ENCODE measurements around the gene GAD1.

GAD1 gene

GRCh38 chr2:170895023-170895757, 78.5 kb downstream of the GAD1 start:
- DNase-seq (ENCODE audit: low read depth in 2 of 2) = no peak

DNA sequence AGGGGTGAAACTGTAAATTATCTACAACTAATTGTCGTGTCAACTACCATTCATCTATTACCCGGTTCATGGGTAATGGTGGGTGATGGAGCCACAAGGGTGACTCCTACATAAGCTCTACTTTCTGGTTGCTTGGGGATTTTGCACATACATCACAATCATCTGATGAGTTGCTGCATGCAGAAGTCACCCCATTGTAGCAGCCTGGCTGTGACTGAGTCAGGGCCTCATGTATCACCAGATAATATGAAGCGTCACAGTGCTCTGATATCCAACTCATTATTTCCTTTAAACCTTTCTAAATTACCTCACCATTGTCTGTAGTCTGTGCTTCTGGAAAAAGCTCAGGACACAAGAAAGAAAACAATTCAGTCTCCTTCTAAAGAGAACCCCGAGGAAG, 79.9 kb downstream of the GAD1 start:
- no peak for DNase-seq (ENCODE audit: low read depth in 2 of 2)

GRCh38 chr2:170897108-170897507, 80.4 kb downstream of the GAD1 start:
- no peak for DNase-seq (ENCODE audit: low read depth in 2 of 2)

- no peak for DNase-seq (ENCODE audit: low read depth in 2 of 2)
Measured at GRCh38 chr2:170905864-170906263, 89.2 kb downstream of the GAD1 start.

Measured in stimulated activated CD4-positive, alpha-beta T cell treated with anti-CD3 and anti-CD28 coated beads, Interleukin-15, amount 100 ng/mL, for 48 hours (primary cell).